Right atrium auricular region (tissue), 2 donors: ENCODE data around the gene SLC4A7. TPM values are rescaled to one million over a fixed set of nuclear protein-coding genes. Genes with fewer than 3 reads are reported as not detected.

Experiments
- DNase-seq: peaks from one replicate; pipeline ENCODE4 v3.0.0-alpha.2; 2019; ENCODE audit warnings: low spot score
- H3K27ac ChIP-seq, 2 donors: fragments of 200-600 bp; sonication (generic); 1 replicate in 1 of 2; 2 replicates in 1 of 2; pipeline ENCODE4 v1.5.1; 2016 to 2019
- H3K27me3 ChIP-seq, 2 donors: fragments of 200-600 bp; sonication (generic); one replicate each; pipeline versions ENCODE4 v1.5.1 to v1.6.0; 2017 to 2019
- H3K36me3 ChIP-seq: fragments of 200-600 bp; sonication (generic); one replicate; pipeline ENCODE4 v1.5.1; 2016
- H3K4me1 ChIP-seq, 2 donors: fragments of 200-600 bp; sonication (generic); one replicate each; pipeline versions ENCODE4 v1.5.1 to v1.6.0; 2017 to 2019
- H3K4me3 ChIP-seq, 2 donors: fragments of 200-600 bp; sonication (generic); 1 replicate in 1 of 2; 2 replicates in 1 of 2; pipeline ENCODE4 v1.5.1; 2017 to 2019; ENCODE audit warnings: mild to moderate bottlenecking in 1 of 2, moderate library complexity in 1 of 2
- H3K9me3 ChIP-seq, 2 donors: fragments of 200-600 bp; sonication (generic); one replicate each; pipeline ENCODE4 v1.5.1; 2019
- total RNA-seq, 2 donors: library from RNA; depleted of rRNA; stranded (reverse); fragments of >200 nt; gene quantifications; one replicate each; pipeline ENCODE4 v1.1.0, GENCODE V29; 2016
- TF ChIP-seq, protein P1 (sequence below), 2 donors: fragments of 200-600 bp; sonication (generic); IDR thresholded peaks; one replicate each; pipeline ENCODE4 v1.5.1; 2019; ENCODE audit warnings: antibody characterized with exemption in 2 of 2

SLC4A7 gene
- total RNA-seq, 2 donors from 2014 or later, result 14.4 to 25.6 TPM

DNA sequence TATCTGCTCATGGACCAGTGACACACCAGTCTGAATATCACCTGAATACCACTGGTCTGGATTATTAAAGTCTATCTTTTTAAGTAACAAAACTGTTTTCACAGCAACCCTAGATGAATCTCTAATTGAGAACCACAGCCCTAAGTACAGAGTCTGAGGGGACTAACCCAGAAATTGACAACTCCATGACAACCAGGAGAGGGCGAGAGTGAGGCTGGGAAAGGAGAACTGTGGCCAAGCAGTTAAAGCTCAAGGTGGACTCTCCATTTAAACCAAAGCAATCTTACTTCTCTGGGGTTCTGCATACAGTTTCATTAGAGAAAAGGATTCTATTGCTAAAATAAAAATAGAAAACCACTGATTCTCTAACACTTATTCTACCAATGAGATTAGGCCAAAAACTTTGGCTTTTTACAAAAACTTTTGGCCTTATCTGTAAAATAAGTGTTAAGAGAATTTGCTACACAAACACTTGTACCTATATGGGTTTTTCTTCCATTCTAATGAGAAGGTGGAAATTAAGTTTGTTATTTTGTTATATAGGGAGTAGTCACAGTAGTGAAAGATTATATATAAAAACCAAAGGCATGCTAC, 126.4 kb downstream of the SLC4A7 start:
- H3K4me1 ChIP-seq, result no peaks in the 10 kb centered on the region
- H3K36me3 ChIP-seq, result no peaks in the 10 kb centered on the region
- no peaks in the 10 kb centered on the region for H3K9me3 ChIP-seq
- no peak overlapping the region for H3K27ac ChIP-seq
- H3K27me3 ChIP-seq, result no peaks in the 10 kb centered on the region
- TF ChIP-seq, protein P1, sequence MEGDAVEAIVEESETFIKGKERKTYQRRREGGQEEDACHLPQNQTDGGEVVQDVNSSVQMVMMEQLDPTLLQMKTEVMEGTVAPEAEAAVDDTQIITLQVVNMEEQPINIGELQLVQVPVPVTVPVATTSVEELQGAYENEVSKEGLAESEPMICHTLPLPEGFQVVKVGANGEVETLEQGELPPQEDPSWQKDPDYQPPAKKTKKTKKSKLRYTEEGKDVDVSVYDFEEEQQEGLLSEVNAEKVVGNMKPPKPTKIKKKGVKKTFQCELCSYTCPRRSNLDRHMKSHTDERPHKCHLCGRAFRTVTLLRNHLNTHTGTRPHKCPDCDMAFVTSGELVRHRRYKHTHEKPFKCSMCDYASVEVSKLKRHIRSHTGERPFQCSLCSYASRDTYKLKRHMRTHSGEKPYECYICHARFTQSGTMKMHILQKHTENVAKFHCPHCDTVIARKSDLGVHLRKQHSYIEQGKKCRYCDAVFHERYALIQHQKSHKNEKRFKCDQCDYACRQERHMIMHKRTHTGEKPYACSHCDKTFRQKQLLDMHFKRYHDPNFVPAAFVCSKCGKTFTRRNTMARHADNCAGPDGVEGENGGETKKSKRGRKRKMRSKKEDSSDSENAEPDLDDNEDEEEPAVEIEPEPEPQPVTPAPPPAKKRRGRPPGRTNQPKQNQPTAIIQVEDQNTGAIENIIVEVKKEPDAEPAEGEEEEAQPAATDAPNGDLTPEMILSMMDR (IDR thresholded peaks at IDR 0.05), result peak in 1 of 2 donors; percentile 63
- no peak overlapping the region for H3K4me3 ChIP-seq
- DNase-seq, result no peak

DNA sequence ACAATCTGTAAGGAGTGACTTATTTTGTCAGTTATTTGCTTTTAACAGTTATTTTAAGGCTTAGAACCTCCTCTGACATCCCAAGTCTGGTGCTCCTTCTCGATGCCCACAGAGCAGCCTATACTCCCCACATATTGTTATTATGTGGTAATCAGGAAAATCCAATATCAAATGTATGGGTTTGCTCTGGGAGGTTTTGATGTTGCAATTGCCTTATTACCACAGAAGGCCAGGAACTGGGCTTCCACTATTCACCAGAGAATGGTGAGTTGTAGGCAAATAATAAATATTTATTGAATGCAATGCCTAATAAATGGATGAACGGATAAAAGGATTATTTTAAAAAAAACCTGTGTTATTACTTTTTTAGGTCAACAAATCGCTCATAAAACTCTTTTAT, 127.2 kb downstream of the SLC4A7 start:
- no peak for DNase-seq
- no peaks in the 10 kb centered on the region for H3K9me3 ChIP-seq
- no peaks in the 10 kb centered on the region for H3K36me3 ChIP-seq
- H3K4me3 ChIP-seq, result no peak overlapping the region
- H3K4me1 ChIP-seq, result no peaks in the 10 kb centered on the region
- no peaks in the 10 kb centered on the region for H3K27me3 ChIP-seq
- H3K27ac ChIP-seq, result no peak overlapping the region
- TF ChIP-seq, protein P1 (IDR thresholded peaks at IDR 0.05), result no peak

DNA sequence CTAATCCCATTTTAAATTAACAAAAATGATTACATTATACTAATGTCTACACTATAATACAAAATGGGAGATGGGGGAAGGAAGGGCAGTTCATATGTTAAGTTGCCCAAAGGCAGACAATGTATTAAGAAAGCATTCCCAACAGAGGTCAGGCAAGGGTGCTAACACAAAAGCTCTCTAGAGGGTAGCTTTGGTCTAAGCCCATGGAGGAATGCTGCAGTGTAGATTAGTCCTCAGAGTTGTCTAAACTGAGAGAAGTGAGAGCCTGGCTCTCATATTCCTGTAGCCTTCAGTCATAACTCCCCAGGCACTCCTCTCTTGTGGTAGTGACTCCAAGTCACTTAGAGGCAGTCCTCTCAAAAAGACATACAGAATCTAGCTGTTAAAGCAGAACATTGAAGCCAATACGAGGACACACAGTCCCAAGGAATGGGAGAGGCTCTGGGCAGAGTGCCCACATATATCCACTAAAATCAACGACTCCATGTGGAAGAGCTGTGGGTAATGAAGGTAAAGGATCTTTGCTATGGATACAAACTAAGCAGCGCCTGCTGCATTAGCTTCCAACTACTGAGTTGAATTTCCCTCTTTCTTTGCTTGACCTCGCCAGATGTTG, 129.5 kb downstream of the SLC4A7 start:
- TF ChIP-seq, protein P1 (IDR thresholded peaks at IDR 0.05), result no peak
- Histone ChIP-seq H3K9me3 (no peaks in the 10 kb centered on the region), H3K4me1 (no peaks in the 10 kb centered on the region), H3K4me3 (no peak overlapping the region), H3K36me3 (no peaks in the 10 kb centered on the region), H3K27me3 (no peaks in the 10 kb centered on the region), H3K27ac (no peak overlapping the region)
- no peak for DNase-seq

DNA sequence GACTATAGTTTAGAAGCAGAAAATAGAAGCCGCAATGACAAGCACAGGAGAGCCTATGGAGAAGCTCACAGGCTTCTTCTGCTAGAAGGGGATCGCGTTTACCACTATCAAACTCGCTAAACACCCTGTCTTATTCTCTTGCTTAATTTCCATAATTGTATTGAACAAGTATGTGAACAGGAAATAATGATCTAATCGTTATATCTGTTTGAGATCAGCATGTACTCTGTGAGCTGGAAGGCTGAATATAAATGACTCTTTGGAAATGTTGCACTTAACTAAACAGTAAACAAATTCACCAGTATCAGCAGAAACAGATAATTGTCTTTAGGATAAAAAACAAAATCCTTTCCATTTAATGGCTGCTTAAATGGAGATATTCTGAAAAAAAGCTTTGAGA, 130.0 kb downstream of the SLC4A7 start:
- no peak overlapping the region for H3K27ac ChIP-seq
- DNase-seq, result no peak
- TF ChIP-seq, protein P1 (IDR thresholded peaks at IDR 0.05), result no peak
- no peak overlapping the region for H3K4me3 ChIP-seq
- H3K4me1 ChIP-seq, result no peaks in the 10 kb centered on the region
- no peaks in the 10 kb centered on the region for H3K27me3 ChIP-seq
- H3K36me3 ChIP-seq, result no peaks in the 10 kb centered on the region
- H3K9me3 ChIP-seq, result no peaks in the 10 kb centered on the region

DNA sequence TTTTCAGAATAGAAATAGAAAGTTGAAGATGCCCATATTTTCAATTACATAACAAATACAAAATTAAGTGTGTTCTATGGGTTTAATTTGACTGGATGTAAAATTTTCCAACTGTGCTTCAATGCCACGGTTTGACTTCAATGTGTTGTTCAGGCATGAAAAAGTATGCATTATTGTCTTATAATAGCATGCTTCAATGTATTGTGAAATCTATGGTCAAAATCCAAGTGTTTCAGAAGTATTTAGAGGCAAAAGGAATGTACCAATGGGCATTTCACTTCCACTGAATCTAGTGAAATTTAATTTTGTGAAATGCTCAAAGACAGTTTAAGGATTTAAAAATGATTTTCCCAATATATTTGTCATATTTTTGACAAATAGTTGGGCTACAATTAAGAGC, 131.0 kb downstream of the SLC4A7 start:
- Histone ChIP-seq H3K27ac (no peak overlapping the region), H3K36me3 (no peaks in the 10 kb centered on the region), H3K9me3 (no peaks in the 10 kb centered on the region), H3K4me1 (no peaks in the 10 kb centered on the region), H3K27me3 (no peaks in the 10 kb centered on the region), H3K4me3 (no peak overlapping the region)
- no peak for DNase-seq
- TF ChIP-seq, protein P1 (IDR thresholded peaks at IDR 0.05), result no peak

DNA sequence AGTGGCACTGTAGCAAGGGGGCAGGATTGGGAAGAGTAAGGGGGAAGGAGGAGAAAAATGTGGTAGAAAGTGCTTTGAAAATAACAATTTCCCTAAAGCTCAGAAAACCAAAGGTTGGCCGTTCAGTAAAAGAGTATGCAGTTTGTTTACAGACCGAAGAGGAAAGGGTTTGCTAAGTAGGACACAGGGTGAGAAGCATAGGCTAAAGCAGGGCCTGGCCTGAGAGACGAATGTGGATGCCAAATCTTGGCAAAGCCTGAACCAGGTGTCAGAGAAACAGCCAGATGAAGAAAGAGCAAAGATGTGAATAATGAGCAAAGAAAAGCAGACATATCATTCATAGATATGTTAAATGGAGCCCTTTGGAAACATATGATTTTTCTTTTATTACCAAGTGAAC, 132.1 kb downstream of the SLC4A7 start:
- no peaks in the 10 kb centered on the region for H3K4me1 ChIP-seq
- TF ChIP-seq, protein P1 (IDR thresholded peaks at IDR 0.05), result no peak
- no peak overlapping the region for H3K4me3 ChIP-seq
- no peaks in the 10 kb centered on the region for H3K9me3 ChIP-seq
- no peaks in the 10 kb centered on the region for H3K36me3 ChIP-seq
- DNase-seq, result no peak
- no peak overlapping the region for H3K27ac ChIP-seq
- no peaks in the 10 kb centered on the region for H3K27me3 ChIP-seq
